GM19324 (cell line): ENCODE results near the gene FAM227A.
A peak's percentile ranks its signal among the peaks of the same experiment; 100 is the strongest.

ENCODE experiments used
- ATAC-seq: cut with Tn5 transposase; IDR thresholded peaks from one replicate; pipeline ENCODE4 v1.9.1; 2021; ENCODE audit warnings: mild to moderate bottlenecking, moderate library complexity; ENCODE audit not compliant: unreplicated experiment, low FRiP score

FAM227A gene

GRCh38 chr22:38656256-38657044, at the start of gene FAM227A, which contains the start of gene CBY1:
Gene FAM227A, minus strand, starts transcription at chr22:38656392. Its CDS starts 6,224 bp downstream, at chr22:38650168.
Gene CBY1, plus strand, starts transcription at chr22:38656638. Its CDS starts 11,417 bp downstream, at chr22:38668055.
- ATAC-seq = peak; percentile 88

- peak; percentile 78 for ATAC-seq
Observed at GRCh38 chr22:38705235-38706100, 49.3 kb upstream of the FAM227A start, which contains the start of gene GTPBP1. Gene GTPBP1, plus strand, starts transcription at chr22:38705944. Its CDS starts 12 bp downstream, at chr22:38705956.

- ATAC-seq = no peak
Observed at GRCh38 chr22:38704654-38705234, 48.6 kb upstream of the FAM227A start.

GRCh38 chr22:38700789-38701628, 44.8 kb upstream of the FAM227A start, which contains the start of gene JOSD1:
Gene JOSD1, minus strand, starts transcription at chr22:38700943. Its CDS starts 956 bp downstream, at chr22:38699987.
- ATAC-seq = peak; percentile 47

- no peak for ATAC-seq
Observed at GRCh38 chr22:38700270-38700788, 44.1 kb upstream of the FAM227A start.

DNA sequence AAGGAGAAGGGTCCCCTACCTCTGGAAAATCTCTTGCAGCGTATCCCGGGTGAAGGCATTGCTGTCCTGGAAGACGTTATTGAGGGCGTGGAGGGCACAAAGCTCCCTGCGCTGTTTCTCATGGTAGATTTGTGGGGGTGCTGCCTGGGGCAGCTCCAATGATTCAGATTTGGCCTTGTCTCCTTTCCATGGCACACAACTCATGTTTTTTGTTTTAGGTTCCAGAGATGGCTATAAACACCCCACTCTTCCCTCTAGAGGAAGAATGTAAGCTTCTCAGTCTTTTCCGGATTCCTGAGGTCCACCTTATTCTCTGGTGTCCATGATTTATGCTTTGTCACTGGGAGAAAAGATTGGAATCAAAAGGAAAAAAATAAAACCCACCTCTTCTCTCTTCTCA, 43.6 kb upstream of the FAM227A start:
- no peak for ATAC-seq

DNA sequence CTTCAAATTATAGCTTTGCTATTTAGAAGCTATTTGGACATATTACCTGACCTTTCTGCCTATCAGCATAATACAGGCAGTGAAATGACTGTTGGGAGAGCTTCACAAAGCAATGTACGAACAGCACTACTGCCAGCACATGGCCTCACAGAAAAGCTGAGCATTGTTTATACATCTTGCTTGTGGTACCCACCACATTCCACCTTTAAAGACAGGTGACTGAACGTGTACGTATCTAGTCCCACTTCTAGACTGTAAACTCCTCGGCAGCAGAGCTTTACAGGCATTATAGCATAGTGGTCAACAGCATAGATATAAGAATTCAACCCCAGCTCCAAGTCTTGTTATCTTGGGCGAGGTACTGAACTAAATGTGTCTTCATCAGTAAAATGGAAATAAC, 43.0 kb upstream of the FAM227A start:
- ATAC-seq = no peak

DNA sequence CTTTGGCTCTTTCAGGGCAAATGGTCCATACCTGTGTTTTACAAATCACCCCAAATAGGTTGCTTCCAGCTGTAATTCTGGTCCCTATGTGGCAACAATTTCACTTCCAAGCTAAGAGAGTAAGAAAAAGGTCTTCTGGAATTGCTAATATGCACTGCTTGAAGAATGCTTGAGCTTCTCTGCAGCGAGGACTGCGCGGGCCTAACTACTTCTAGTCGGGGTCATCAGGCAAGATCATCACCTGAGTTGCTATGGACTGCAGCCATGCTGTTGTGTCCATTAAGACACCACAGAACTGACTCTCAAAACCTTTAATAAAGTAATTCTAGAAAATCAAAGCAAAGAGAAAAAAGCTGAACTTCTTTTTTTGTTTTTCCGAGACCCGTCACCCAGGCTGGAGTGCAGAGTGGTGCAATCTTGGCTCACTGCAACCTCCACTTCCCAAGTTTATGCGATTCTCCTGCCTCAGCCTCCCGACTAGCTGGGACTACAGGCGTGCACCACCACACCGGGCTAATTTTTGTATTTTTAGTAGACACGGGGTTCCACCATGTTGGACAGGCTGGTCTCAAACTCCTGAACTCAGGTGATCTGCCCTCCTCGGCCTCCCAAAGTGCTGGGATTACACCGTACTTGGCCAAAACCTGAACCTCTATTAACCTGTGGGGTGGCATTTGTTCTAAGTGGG, 42.4 kb upstream of the FAM227A start:
- no peak for ATAC-seq

GRCh38 chr22:38697425-38698089, 41.4 kb upstream of the FAM227A start:
- no peak for ATAC-seq

DNA sequence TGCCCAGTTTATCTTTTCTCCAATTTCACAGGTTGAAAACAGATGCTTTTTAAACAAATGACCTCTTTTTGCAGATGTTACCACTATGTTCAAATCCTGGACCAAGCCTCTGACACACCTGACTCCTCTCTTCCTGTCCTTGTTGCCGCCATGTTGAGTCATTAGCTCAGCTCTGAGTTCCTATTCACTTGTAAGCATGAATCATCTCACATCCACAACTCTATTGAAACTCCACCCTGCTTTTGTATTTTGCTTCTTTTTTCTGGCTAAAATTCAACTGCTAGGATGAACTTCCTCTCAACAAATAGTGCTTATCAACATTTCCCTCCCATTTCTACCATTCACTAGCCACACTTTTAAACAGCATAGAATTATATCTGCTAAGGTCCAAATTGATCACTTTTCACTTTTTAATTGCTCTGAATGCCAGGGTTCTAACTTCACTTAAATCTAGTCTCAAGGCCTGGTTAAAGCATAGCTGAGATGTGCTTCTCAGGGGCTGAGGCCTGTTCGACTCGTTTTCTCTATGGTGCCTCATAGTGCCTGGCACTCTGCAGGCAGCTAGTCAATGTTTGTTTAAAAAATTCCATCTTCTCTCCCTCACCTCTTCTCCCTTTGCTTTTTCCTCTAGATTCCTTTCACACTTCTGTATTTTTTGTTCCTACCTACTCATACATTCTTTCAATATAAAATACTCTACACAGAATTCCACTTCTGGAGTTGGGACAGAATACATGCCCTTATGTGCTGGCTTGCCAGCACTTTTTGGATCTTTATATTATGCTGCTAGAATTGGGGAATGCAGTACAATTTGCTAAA, 40.6 kb upstream of the FAM227A start:
- no peak for ATAC-seq

DNA sequence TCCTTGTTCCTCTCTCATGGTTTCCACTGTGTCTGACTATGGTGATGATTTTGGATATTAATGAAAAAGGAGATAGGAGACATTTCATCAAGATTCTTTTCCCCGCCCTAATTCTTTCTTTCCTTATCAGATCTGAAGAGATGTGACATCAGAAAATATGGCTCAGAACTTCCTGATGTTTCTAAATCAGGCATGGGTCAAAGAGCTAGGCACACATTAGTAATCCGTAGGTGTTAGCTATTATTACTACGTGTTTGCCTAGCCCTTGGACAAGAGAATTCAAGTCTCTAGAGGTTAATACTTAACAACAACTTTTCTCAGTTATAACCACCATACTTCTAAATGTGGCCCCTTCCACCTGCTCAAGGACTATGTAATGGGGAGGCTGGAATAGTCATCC, 38.7 kb upstream of the FAM227A start:
- ATAC-seq = no peak

DNA sequence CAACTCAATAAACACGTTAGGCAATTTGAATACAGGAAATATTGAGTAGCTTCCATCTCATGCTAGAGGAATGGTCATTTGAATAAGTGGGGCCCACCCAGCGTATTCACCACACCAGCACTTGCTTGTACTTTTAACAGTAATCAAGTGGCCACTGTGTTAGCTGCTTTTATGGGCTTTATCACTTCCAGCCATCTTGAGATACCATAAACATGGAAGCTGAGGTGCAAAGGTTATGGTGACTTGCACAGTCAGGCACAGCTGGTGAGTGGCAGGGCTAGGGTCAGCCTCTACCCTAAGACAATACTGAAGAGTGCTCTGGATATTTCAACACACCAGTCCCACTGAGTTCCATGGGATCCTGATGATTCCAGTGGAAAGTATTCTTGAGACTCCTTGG, 37.9 kb upstream of the FAM227A start:
- ATAC-seq = no peak

GRCh38 chr22:38689651-38690050, 33.5 kb upstream of the FAM227A start:
- no peak for ATAC-seq

GRCh38 chr22:38685761-38686160, 29.6 kb upstream of the FAM227A start:
- ATAC-seq = no peak

DNA sequence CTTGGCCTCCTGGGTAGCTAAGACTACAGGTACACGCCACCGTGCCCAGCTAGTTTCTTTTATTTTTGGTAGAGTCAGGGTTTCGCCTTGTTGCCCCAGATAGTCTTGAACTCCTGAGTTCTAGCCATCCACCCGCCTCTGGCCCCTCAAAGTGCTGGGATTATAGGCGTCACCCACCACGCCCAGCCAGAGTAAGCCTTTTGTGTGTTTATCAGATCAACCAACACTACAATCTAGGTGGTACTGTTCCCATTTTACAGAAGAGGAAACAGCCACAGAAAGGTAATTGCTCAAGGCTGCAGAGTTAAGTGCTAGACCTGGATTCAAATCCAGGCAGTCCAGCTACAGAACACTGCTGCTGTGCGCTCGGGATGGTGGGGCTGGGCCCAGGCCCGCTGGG, 28.7 kb upstream of the FAM227A start:
- ATAC-seq = no peak

DNA sequence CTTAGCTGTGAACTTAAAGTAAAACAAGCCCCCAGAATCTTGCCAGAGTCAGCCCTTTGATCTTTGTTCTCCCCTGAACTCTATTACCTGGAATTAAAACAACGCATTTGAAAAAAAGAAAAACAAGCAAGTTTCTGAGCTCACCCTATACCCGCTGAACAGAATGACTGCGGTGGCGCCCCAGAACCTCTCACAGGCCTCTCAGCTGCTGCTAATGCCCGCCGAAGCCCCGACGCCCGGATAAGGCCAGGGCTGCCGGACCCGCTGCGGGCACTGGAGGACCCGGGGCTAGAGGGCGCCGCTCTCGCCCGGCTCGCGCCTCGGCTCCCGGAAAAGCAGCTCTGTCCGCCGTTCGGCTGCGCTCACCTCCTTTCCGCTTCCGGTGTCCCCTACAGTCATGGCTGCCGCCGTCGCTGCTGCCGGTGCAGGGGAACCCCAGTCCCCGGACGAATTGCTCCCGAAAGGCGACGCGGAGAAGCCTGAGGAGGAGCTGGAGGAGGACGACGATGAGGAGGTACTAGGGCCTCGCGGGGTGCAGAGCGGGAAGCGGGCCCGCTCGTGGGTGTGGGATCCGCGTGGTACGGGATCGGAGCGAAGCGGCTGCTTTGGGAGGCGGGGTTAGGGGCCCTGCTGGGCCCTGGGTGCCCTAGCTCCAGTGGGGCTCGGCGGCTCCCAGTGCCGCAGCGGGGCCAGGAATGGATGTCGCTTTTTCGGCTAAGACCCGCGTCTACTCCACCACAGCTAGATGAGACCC, 25.6 kb upstream of the FAM227A start, which contains the start of gene TOMM22:
Gene TOMM22 (plus strand): TSS at position 376 of the 754 bp plus-strand sequence. CDS start 22 bp downstream, at position 398.
- ATAC-seq = peak; percentile 97

DNA sequence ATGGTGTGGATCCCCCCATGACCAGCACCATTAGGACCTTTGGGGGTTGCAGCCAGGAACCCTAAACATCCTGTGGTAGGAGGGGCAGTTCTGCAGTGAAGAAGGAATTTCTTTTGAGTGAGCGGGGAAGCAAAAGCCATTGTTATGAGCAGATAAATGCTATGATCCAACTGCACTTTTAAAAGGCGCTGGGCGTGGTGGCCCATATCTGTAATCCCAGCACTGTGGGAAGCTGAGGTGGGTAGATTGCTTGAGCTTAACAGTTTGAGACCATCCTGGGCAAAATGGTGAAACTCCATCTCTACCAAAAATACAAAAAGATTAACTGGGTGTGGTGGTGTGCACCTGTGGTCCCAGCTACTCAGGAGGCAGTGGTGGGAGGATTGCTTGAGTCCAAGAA, 19.6 kb upstream of the FAM227A start:
- ATAC-seq = no peak
